K562 (cell line): Measurements from ENCODE around the gene SEC14L2. TPM values are rescaled to one million over a fixed set of nuclear protein-coding genes. Genes with fewer than 3 reads are reported as not detected.
A peak's percentile ranks its signal among the peaks of the same experiment; 100 is the strongest.

ENCODE experiments used
- CEBPZ ChIP-seq: fragments of 150-350 bp; IDR thresholded peaks from 2 replicates; pipeline ENCODE4 v1.6.1; 2014; ENCODE audit warnings: low read depth, mild to moderate bottlenecking, low read length, borderline replicate concordance
- CHD7 ChIP-seq: fragments of 200-600 bp; sonication (generic); IDR thresholded peaks from one replicate; pipeline ENCODE4 v1.6.1; 2012; ENCODE audit warnings: mild to moderate bottlenecking, low read depth, low read length, inconsistent platforms
- ELF1 ChIP-seq: fragments of 200-800 bp; sonication (Bioruptor generic); IDR thresholded peaks from 2 replicates; pipeline ENCODE4 v1.6.1; 2016; ENCODE audit warnings: missing genetic modification characterization, missing compliant biosample characterization
- FOXK2 ChIP-seq, 2 experiments: fragments of 450-650 bp; IDR thresholded peaks in 1 of 2; conservative IDR thresholded peaks in 1 of 2; 2 replicates each; pipeline ENCODE4 v1.6.1; 2016; ENCODE audit warnings: low read depth in 2 of 2, mild to moderate bottlenecking in 1 of 2
- FUS ChIP-seq: fragments of 200-400 bp; formaldehyde crosslinking; optimal IDR thresholded peaks from 2 replicates; pipeline ENCODE3; 2017; ENCODE audit warnings: low read depth, low read length
- STAT5B ChIP-seq: fragments of 250-450 bp; sonication (Bioruptor Pico); IDR thresholded peaks from 2 replicates; pipeline ENCODE4 v1.8.0; 2021; ENCODE audit warnings: mild to moderate bottlenecking, inconsistent platforms
- ZKSCAN1 ChIP-seq: fragments of 150-350 bp; IDR thresholded peaks from 2 replicates; pipeline ENCODE4 v1.6.1; 2016; ENCODE audit warnings: low read depth, low read length
- ZNF12 ChIP-seq: sonication (generic); formaldehyde crosslinking; IDR thresholded peaks from 2 replicates; pipeline ENCODE4 v1.4.0; 2020; ENCODE audit warnings: mild to moderate bottlenecking, missing genetic modification reagents
- ZNF3 ChIP-seq: fragments of 250-450 bp; sonication (Bioruptor Pico); IDR thresholded peaks from 2 replicates; pipeline ENCODE4 v1.5.0; 2021; ENCODE audit warnings: mild to moderate bottlenecking, moderate library complexity
- ZNF695 ChIP-seq: fragments of 450-650 bp; formaldehyde crosslinking; IDR thresholded peaks from 2 replicates; pipeline ENCODE4 v1.4.0; 2020; ENCODE audit warnings: mild to moderate bottlenecking, moderate library complexity
- polyA plus RNA-seq, 8 experiments: library from polyadenylated mRNA; depleted of rRNA in 4 of 8; stranded (reverse) in 5 of 8; unstranded in 3 of 8; fragments of >200 nt; fragmentation: Nextera tagmentation in 2 of 8; fragmentation: Illumina TruSeq in 1 of 8; extraction: Ambion mirVana in 2 of 8; extraction: Trizol in 1 of 8; gene quantifications; 2 replicates each; pipeline versions ENCODE4 v1.2.1 to v1.2.3, GENCODE V29; 2011 to 2014; ENCODE audit warnings: inconsistent platforms in 1 of 8, missing spikeins in 1 of 8
- total RNA-seq, 7 experiments: library from RNA; depleted of rRNA in 6 of 7; stranded (reverse); fragments of >200 nt in 6 of 7; fragmentation: Illumina TruSeq in 2 of 7; extraction: Trizol in 2 of 7; gene quantifications; 2 replicates each; pipeline versions ENCODE4 v1.2.1 to v1.2.3, GENCODE V29; 2011 to 2021; ENCODE audit warnings: low replicate concordance in 1 of 7
- TF ChIP-seq, protein P1 (sequence below): fragments of 250-450 bp; sonication (Bioruptor Pico); IDR thresholded peaks from 2 replicates; pipeline ENCODE4 v1.9.0; 2021; ENCODE audit warnings: mild to moderate bottlenecking
- TF ChIP-seq, protein P2 (sequence below): fragments of 450-650 bp; formaldehyde crosslinking; IDR thresholded peaks from 2 replicates; pipeline ENCODE4 v1.4.0; 2020; ENCODE audit warnings: mild to moderate bottlenecking

SEC14L2 gene
- total and polyA plus RNA-seq, 9 of the 15 experiments (the other 6 are each of a cell fraction or from before 2014, with no cell fraction given): 0.03 to 0.17 (median 0.10) TPM

GRCh38 chr22:30423959-30424533 is 27.2 kb downstream of the SEC14L2 start (continued):
- TF ChIP-seq CHD7: no peak
- TF ChIP-seq ZKSCAN1: no peak
- TF ChIP-seq STAT5B (CRISPR knock-in tag): no peak
- TF ChIP-seq, protein P1, sequence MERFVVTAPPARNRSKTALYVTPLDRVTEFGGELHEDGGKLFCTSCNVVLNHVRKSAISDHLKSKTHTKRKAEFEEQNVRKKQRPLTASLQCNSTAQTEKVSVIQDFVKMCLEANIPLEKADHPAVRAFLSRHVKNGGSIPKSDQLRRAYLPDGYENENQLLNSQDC (CRISPR knock-in tag): no peak
- TF ChIP-seq FUS: no peak
- TF ChIP-seq, protein P2, sequence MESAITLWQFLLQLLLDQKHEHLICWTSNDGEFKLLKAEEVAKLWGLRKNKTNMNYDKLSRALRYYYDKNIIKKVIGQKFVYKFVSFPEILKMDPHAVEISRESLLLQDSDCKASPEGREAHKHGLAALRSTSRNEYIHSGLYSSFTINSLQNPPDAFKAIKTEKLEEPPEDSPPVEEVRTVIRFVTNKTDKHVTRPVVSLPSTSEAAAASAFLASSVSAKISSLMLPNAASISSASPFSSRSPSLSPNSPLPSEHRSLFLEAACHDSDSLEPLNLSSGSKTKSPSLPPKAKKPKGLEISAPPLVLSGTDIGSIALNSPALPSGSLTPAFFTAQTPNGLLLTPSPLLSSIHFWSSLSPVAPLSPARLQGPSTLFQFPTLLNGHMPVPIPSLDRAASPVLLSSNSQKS (CRISPR knock-in tag): no peak
- no peak for TF ChIP-seq ZNF695 (CRISPR knock-in tag)
- peak in 1 of 2 experiments; percentile 57; a peak in 2 of 4 replicates for TF ChIP-seq FOXK2 (conservative IDR thresholded peaks at IDR 0.05 in 1 of 2, IDR thresholded peaks at IDR 0.05 in 1 of 2; ENCODE audit: low read depth in 2 of 2)
- no peak for TF ChIP-seq ZNF3 (CRISPR knock-in tag)
- TF ChIP-seq ZNF12 (CRISPR knock-in tag): no peak
- 0 out of 2 replicates have a peak, but pooled peaks have one; percentile 23 for TF ChIP-seq ELF1 (tag)
- TF ChIP-seq CEBPZ: no peak
